GM18951 (cell line): Measurements from ENCODE around the gene CCDC66.
"Not testable (repeated sequence)": the region's sequence is repeated elsewhere in the genome, so short reads cannot be mapped to it uniquely, and the experiment has no call there.

Experiments
- POLR2A ChIP-seq: IDR thresholded peaks from 4 replicates; pipeline ENCODE4 v1.6.1; 2011; ENCODE audit warnings: mild to moderate bottlenecking; ENCODE audit not compliant: insufficient read length, insufficient read depth; ENCODE audit errors: extremely low read depth
- in situ Hi-C: fragments of 300-500 bp; cut with MboI; formaldehyde crosslinking; loops from one replicate; pipeline ENCODE4 v1.12.0; 2022; ENCODE audit warnings: low sequenced_read_pairs, mixed read lengths, inconsistent platforms; ENCODE audit not compliant: unreplicated experiment

CCDC66 gene

GRCh38 chr3:56595975-56596840 lies 39.2 kb downstream of the CCDC66 start:
- no peak for TF ChIP-seq POLR2A
- in situ Hi-C loops, result no loop called here

GRCh38 chr3:56608479-56608878 lies 51.5 kb downstream of the CCDC66 start:
- in situ Hi-C loops, result not testable (repeated sequence)

- no peak for TF ChIP-seq POLR2A
- in situ Hi-C loops, result no loop called here
Measured at GRCh38 chr3:56610669-56611335, 53.8 kb downstream of the CCDC66 start.

- in situ Hi-C loops, result no loop called here
- TF ChIP-seq POLR2A, result no peak
Measured at GRCh38 chr3:56611364-56611763, 54.4 kb downstream of the CCDC66 start.

- in situ Hi-C loops, result no loop called here
- TF ChIP-seq POLR2A, result no peak
Measured at GRCh38 chr3:56612146-56612545, 55.2 kb downstream of the CCDC66 start.

GRCh38 chr3:56613016-56613415 lies 56.0 kb downstream of the CCDC66 start:
- in situ Hi-C loops, result no loop called here

GRCh38 chr3:56616478-56617006 lies 59.6 kb downstream of the CCDC66 start:
- TF ChIP-seq POLR2A, result no peak
- in situ Hi-C loops, result no loop called here

More at GRCh38 chr3:56613016-56613415, 56.0 kb downstream of the CCDC66 start:
- TF ChIP-seq POLR2A, result no peak

- in situ Hi-C loops, result no loop called here
- no peak for TF ChIP-seq POLR2A
Measured at GRCh38 chr3:56620371-56620770, 63.4 kb downstream of the CCDC66 start.

- in situ Hi-C loops, result no loop called here
- TF ChIP-seq POLR2A, result no peak
Measured at GRCh38 chr3:56621681-56622080, 64.7 kb downstream of the CCDC66 start.

GRCh38 chr3:56622381-56622780 lies 65.4 kb downstream of the CCDC66 start:
- no peak for TF ChIP-seq POLR2A
- in situ Hi-C loops, result no loop called here

- TF ChIP-seq POLR2A, result no peak
- in situ Hi-C loops, result no loop called here
Measured at GRCh38 chr3:56624725-56625124, 67.8 kb downstream of the CCDC66 start.

- in situ Hi-C loops, result no loop called here
- no peak for TF ChIP-seq POLR2A
Measured at GRCh38 chr3:56629047-56629446, 72.1 kb downstream of the CCDC66 start.

GRCh38 chr3:56629451-56629850 lies 72.5 kb downstream of the CCDC66 start:
- no peak for TF ChIP-seq POLR2A
- in situ Hi-C loops, result no loop called here

GRCh38 chr3:56630966-56631365 lies 74.0 kb downstream of the CCDC66 start:
- TF ChIP-seq POLR2A, result no peak
- in situ Hi-C loops, result no loop called here
